NCI-H2107 (cell line): ENCODE results near the gene ZNF41.
"Not testable (repeated sequence)": the region's sequence is repeated elsewhere in the genome, so short reads cannot be mapped to it uniquely, and the experiment has no call there.

Source experiments
- DNase-seq: peaks from one replicate; lab custom pipeline; 2025; lab: John Stamatoyannopoulos, UW

ZNF41 gene

DNA sequence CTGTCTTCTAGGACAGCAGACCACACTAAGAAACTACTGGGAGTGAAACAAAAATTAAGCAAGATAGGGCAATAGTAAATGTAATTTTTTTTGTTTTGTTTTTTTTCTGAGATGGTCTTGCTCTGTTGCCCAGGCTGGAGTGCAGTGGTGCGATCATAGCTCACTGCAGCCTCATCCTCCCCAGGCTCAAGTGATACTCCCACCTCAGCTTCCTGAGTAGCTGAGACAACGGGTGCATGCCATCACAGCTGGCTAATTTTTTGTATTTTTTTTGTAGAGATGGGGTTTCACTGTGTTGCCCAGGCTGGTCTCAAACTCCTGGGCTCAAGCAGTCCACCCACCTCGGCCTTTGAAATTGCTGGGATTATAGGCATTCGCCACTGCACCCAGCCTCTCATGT lies 9.1 kb upstream of the ZNF41 start:
- DNase-seq, result not testable (repeated sequence)

DNA sequence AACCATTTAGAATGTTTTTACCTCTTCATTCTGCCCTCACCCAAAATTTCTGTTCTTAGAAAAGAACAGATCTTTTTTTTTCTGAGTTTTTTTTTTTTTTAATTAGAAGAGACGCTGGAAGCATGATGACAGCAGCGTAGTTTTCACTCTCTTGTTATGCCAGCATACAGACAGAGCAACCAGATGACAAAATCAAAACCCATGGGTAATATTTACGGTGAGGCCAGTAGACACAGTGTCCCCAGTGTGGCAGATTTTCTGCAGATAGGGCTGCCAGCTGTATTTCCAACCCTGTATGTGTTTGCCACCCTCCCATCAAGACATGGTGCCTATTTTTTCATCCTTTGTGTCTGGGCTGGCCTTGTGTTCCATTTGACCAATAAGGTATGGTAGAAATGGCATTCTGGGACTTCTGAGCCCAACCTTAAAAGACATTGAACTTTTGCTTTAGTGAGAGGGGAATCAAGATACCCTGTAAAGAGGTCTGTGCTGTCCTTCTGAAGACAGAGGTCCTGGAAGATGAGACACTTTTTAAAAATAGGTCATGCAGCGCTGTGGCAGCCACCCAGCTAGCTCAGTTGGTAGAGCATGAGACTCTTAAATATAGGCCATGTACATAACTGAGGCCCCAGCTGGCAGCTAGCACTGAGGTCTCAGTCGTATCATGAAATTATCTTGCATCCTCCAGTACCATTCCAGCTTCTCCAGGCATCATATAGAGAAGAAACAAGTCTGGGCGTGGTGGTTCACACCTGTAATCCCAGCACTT lies 6.7 kb upstream of the ZNF41 start:
- DNase-seq, result no peak

DNA sequence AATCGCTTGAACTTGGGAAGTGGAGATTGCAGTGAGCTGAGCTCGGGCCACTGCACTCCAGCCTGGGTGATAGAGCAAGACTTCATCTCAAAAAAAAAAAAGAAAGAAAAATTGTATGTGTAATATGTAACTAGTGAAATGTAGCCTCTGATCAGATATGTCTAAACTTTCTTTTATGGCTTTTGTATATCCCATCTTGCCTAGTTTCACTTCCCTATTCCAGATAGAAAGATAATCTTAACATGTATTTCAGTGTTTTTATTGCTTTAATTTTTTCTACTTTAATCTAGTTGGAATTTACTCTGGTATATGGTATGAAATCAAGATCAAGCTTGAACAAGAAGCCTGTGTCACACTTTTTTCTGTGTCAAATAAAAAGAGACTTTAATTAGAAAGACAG lies 1.9 kb upstream of the ZNF41 start:
- no peak for DNase-seq

DNA sequence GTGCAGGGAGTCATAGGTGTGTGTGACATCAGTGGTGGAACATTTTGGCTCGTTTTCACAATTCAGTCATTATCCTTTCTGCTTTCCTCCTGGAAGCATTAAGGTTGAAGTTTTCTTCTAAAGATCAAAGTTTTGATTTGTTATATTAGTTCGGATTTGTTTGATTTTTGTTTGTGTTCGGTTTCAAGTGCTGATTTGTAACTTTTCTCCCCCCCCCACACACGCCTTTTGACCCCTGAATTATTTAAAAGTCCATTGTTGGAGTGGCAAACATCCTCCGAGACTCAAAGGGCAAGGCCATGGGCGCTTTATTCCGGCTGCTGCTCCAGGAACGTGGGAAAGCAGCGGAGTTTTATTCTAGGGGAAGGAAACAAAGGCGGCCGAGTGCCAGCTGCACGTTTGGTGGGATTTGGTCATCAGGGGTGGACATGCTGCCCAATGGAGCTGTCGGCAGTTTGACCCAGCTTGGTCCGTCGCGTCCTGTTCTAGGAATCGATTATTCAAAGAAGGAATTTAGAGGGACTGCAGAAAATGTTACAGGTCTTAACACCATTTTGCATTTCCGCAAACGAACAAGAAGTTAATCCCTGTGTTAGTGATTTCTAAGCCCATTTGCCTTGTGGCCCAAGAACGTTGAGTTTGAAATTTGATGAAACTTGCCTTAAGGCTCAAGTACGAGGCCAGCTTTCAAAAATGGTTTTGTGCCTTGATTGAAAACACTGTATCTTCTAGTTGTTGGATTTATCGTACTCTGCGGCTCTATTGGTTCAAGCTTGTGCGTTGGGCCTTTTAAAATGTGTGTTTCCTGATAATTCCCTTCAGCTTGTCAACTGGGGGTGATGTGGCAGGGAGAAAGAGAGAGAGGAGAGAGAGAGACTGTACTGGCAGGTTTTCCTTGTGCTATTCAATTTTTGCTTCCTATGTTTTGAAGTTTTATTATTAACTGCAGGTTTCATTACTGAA lies 565 bp upstream of the ZNF41 start:
- peak; percentile 8 for DNase-seq

DNA sequence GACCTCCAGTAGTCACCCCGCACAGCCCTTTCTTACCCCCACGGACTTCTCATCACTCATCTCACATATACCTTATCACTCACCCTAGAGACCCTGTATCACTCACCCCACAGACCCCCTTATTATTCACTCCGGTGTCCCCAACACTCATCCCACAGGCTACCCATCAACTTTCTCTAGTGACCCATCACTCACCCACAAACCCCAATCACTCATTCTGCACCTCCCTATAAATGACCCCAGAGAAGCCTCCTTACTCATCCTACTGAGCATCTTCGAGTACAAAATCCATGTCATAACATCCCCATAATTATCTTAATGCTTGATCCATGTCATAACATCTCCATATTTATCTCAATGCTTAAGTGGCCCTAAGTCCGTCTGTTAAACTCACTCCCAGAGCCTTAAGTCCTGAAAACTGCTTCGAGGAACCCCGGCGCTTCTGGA lies 934 bp downstream of the ZNF41 start:
- no peak for DNase-seq

DNA sequence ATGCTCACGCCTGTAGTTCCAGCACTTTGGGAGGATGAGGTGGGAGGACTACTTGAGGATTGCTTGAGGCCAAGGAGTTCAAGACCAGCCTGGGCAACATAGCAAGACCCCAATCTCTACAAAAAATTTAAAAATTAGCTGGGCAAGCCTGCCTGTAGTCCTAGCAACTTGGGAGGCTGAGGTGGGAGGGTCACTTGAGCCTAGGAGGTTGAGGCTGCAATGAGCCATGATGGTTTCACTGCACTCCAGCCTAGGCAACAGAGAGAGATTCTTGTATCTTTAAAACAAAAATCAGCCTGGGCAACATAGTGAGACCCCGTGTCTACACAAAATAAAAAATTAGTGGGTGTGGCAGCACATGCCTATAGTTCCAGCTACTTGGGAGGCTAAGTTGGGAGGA lies 1.9 kb downstream of the ZNF41 start:
- DNase-seq, result no peak

DNA sequence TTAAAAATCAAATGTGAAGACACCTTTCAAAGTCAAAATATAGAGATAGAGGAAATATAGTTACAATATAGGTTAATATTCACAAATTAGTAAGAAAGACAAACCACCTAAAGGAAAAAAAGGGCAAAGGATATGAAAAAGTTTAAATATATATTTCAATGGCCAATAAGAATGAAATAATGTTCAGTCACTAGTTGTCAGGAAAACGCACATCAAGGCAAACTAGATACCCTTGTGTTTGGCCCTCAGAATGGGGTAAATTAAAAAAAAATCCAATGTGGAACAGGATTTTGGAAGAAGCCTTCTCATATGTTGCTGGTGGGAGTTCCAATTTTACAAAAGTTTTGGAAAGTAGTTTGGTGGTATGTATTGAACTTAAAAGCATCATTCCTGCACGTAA lies 2.4 kb downstream of the ZNF41 start:
- no peak for DNase-seq

DNA sequence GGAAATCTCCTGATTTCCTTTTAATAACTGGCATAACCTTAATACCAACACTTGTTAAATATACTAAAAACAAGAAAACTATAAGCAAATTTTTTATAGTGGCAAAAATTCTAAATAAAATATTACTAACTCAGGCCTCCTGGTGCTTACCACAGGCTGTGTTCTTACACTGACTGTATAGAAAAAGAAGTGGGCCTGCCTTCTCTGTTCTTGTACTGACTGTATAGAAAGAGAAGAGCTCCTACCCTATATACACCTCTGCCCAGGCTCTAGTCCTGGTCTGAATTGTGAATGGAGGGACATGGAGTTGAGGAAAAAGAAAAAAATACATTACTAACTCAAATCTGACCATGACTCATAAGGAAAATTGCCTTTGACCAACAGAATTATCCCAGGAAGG lies 7.5 kb downstream of the ZNF41 start:
- DNase-seq, result no peak

DNA sequence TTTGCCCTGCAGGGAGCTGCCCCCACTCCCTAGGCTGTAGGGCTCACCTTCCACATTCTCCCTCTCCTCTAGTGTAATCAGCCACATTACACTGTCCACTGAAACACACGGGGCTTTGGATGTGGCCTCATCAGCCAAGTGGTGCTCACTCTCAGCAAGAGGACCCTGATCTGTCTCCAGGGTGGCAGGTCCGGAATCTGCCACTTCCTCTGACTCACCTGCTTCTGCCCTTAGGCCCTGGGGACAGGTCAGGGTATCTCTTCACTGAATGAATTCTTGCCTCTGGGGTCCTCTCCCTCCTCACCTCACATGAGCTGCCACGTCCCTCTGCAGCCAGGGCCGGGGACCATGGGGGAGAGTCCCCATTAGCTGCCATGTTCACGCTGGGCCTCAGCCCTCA lies 15.9 kb downstream of the ZNF41 start:
- DNase-seq, result no peak

DNA sequence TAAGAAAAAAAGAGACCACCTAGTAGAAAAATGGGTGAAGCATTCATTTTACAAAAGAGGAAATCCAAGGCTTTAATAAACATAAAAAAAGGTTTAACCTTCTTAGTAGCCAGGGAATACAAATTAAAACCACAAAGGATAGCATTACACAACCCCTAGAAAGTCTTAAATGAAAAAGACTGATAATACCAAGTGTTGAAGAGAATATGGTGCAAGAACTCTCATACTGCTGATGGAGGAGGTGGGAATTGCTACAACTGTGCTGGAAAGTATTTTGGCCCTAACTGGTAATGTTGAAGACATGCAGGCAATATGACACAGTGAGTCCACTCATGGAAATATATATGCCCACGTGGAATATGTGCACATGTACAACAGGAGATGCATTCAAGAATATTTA lies 22.5 kb downstream of the ZNF41 start:
- DNase-seq, result no peak

DNA sequence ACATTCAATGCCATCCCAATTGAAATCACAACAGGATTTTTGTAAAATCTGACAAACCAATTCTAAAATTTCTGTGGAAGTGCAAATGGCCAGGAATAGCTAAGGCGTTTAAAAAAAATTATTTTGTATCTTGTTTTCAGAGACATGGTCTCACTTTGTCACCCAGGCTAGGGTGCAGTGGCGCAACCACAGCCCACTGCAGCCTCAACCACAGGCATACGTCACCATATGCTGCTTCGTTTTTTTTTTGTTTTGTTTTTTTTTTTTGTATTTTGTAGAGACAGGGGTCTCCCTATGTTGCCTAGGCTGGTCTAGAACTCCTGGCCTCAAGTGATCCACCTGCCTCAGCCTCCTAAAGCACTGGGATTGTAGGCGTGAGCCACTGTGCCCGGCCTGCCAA lies 24.5 kb downstream of the ZNF41 start:
- DNase-seq, result no peak

DNA sequence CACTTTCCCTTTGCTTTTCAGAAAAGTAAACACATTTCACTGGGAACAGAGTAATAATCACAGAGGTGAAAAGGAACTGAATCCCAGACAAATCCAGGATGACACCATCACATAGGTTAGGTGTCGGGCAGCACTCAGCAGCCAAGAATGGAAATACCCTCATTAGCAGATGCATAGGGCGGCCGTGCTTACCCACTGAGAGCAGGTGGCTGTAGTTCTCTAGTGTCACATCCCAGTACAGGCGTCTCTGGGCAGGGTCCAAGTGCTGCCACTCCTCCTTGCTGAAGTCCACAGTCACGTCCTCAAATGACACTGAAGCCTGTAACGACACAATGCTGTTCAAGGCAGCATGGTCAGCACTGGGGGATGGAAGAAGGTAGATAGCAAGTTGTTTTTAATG lies 26.9 kb downstream of the ZNF41 start:
- DNase-seq, result no peak

DNA sequence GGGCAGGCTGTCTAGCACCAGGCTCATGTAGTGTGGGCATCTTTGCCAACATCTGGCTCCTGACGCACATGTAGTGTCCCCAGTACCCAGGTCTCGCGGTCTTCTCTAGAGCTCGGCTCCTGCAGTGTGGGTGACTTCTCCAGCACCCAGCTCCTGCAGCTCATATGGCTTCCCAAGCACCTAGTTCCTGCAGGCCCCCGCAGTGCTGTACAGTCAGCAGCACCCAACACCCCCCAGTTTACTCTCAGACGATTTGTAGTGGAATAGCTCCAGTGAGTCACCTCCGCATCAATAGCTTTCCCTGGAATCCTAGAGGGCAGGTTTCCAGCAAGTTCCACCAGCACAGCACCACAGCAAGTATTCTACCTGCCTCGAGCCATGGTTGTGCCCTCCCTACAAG lies 30.9 kb downstream of the ZNF41 start:
- no peak for DNase-seq

DNA sequence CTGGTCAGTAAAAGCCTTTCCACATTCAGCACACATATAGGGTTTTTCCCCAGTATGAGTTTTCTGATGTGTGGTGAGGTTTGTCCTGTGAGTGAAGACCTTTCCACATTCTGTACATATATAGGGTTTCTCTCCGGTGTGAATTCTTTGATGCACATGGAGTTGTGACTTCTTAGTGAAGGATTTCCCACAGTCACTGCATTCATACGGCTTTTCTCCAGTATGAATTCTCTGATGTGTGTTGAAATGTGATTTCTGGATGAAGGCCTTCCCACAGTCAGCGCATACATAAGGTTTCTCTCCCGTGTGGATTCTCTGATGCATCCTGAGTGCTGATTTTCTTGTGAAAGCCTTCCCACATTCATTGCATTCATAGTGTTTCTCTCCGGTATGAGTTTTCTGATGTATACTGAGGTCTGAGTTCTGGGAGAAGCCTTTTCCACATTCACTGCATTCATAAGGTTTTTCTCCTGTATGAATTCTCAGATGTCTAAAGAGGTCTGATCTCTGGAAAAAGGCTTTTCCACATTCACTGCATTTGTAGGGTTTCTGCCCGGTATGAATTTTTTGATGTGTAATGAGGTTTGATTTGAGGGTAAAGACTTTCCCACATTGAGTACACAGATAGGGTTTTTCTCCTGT lies 34.7 kb downstream of the ZNF41 start:
- DNase-seq, result no peak

DNA sequence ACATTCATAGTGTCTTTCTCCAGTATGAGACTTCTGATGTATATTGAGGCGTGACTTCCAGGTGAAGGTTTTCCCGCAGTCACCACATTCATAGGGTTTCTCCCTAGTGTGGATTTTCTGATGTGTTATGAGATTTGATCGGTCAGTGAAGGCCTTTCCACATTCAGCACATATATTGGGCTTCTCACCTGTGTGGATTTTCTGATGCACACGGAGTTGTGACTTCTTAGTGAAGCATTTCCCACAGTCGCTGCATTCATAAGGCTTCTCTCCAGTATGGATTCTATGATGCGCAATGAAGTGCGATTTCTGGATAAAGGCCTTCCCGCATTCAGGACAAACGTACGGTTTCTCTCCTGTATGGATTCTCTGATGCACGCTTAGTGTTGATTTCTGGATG lies 35.4 kb downstream of the ZNF41 start:
- DNase-seq, result no peak

DNA sequence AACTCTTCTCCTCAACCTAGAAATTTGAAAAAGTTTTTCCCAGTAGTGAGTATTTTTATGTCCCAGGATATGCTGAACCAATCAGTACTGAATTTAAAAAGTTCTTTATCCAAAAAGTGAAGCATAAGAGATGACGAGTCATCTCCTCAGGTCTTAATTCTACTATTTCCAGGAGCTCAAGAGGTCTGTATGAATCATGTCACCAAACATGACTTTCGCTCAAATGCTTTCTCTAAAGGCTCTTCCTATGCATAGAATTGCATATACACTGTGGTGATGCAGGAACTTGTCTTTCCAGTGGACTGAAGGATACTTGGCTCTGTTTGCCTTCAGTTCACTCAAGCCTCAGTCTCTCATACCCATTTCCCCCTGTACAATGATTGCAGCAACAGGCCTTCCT lies 36.1 kb downstream of the ZNF41 start:
- no peak for DNase-seq

DNA sequence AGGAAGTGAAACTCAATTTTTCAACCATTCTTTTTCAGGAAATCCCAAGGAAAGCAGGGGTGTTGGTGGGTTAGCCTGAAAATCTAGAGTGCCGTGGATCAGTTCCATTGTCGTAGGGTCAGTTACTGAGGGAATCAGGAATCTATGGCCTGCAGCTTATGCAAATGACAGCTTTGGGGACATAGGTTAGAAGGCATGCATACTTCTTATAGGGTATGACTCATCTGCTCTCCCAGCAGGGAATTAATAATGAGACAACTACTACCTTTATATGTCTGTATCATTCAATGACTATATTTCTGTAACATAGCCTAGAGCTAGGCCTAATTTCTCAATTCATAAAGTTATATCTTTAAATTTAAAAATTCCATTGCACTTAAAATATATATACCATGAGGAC lies 36.6 kb downstream of the ZNF41 start:
- no peak for DNase-seq

DNA sequence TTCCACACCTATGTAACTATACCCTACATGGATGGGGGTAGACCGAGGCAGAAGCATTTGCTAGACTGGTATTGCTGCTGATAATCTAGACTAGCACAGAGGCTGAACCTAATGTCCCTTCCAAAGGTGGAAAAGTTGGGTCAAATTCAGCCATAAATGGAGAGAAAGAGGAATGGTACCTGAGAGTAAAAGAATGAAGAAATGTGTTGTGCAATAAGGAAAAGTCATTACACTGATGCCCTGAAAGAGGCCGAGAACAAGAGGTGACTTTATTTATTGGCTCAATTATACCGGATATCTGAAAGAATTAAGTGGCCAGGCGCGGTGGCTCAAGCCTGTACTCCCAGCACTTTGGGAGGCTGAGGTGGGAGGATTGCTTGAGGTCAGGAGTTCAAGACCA lies 52.1 kb downstream of the ZNF41 start:
- no peak for DNase-seq

DNA sequence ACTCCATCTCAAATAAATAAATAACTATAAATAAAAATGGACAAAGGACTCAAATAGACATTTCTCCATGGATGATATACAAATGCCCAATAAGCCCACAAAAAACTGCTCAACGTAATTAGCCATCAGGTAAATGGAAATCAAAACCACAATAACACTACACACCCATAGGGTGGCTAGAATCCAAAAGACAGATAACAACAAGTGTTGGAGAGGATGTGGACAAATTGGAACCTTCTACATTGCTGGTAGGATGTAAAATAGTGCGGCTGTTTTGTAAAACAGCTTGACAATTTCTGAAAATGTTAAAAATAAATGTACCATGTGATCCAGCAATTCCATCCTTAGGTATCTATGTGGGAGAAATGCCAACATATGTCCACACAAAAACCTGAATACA lies 60.6 kb downstream of the ZNF41 start:
- DNase-seq, result no peak

DNA sequence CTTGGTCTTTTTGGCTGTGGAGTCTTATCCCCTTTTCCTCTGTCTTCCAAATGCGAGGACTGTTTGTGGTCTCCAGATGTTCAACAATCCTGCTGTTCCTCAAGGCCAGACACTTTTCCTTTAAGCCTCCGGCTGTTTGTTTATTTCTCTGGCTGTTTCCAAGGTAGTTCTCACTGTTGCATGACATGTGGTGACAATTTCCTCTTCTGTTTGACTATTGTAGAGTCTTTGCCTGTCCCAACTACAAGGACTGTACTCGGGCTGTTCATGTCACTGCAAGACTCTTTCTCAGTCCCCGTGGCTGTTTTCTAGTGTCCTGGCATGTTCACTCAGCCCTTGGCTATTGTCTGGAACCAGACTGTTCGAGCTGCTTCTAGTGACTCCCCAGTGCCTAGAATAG lies 62.1 kb downstream of the ZNF41 start:
- DNase-seq, result no peak

DNA sequence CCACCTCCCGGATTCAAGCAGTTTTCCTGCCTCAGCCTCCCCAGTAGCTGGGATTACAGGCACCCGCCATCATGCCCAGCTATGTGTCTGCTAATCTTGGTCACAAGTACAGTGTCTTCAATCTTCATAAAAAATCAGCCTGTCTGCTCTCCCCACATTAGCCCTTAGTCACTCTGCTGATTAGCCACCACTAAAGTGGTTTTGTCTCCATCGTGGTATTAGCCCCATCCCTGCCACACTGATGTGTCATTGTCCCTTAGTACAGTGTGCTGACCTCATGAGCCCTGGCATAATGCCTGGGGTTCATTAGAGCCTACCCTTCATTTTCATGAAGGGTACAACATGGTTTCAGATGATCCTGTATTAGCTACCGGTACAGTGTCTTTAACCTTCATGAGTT lies 62.8 kb downstream of the ZNF41 start:
- DNase-seq, result no peak

DNA sequence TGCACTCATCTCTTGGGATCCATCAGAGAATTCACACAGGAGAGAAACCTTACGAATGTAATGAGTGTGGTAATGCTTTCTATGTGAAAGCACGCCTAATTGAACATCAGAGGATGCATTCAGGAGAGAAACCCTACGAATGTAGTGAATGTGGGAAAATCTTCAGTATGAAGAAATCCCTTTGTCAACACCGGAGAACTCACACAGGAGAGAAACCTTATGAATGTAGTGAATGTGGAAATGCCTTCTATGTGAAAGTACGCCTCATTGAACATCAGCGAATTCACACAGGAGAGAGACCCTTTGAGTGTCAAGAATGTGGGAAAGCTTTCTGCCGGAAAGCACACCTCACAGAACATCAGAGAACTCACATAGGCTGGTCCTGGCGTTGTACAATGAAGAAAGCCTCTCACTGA lies 69.8 kb downstream of the ZNF41 start:
- no peak for DNase-seq
